GM12878 (cell line): ENCODE measurements around the gene FBRSL1. TPM values are rescaled to one million over a fixed set of nuclear protein-coding genes. Genes with fewer than 3 reads are reported as not detected.

ENCODE experiments used
- ATAC-seq: fragments of 200-7000 bp; cut with Tn5 transposase; 3 replicates; pipeline ENCODE4 v1.9.1; 2020; ENCODE audit warnings: mild to moderate bottlenecking, moderate library complexity
- BruUV-seq: library from RNA; stranded (reverse); fragments of 400-500 nt; replicated peaks from 2 replicates; lab custom pipeline; 2021; lab: Mats Ljungman, UMichigan
- CTCF ChIA-PET: fragments of 300-600 bp; sonication (Branson Sonifier 250); formaldehyde crosslinking; extraction: SDS; loops from one replicate; lab custom pipeline; 2021; ENCODE audit warnings: inconsistent platforms; lab: Yijun Ruan, JAX
- POLR2A ChIA-PET: fragments of 350-600 bp; formaldehyde crosslinking; extraction: SDS; loops from one replicate; lab custom pipeline; 2021; ENCODE audit warnings: inconsistent platforms; lab: Charles Lee
- RAD21 ChIA-PET: fragments of 300-600 bp; sonication (Branson Sonifier 250); formaldehyde crosslinking; loops from one replicate; lab custom pipeline; 2023; ENCODE audit warnings: antibody characterized with exemption; ENCODE audit not compliant: unreplicated experiment; lab: Charles Lee
- SMC1A ChIA-PET: fragments of 300-600 bp; sonication (Branson Sonifier 250); formaldehyde crosslinking; loops from one replicate; lab custom pipeline; 2023; ENCODE audit not compliant: unreplicated experiment, uncharacterized antibody; lab: Charles Lee
- DNase-seq: peaks from one replicate; pipeline ENCODE4 v3.0.0-alpha.2; 2011; ENCODE audit warnings: low read depth, low spot score
- FAIRE-seq: peaks from 3 replicates; lab custom pipeline; 2011; peaks lifted over from hg19 to GRCh38; lab: Jason Lieb, UNC
- H2AFZ ChIP-seq: 2 replicates; pipeline ENCODE4 v1.6.0; 2011; ENCODE audit warnings: low read depth, low read length, control low read depth; ENCODE audit not compliant: control insufficient read depth
- H3K27ac ChIP-seq: 2 replicates; pipeline ENCODE4 v1.5.1; 2011; ENCODE audit warnings: control low read depth; ENCODE audit not compliant: control insufficient read depth, insufficient read depth
- H3K27me3 ChIP-seq, 2 experiments: replicated peaks in 1 of 2; 2 replicates each; pipeline versions ENCODE4 v1.6.0 to v1.6.1; 2011; ENCODE audit warnings: low read length in 1 of 2; ENCODE audit not compliant: control insufficient read depth in 2 of 2, insufficient read depth in 2 of 2
- H3K36me3 ChIP-seq, 2 experiments: 2 replicates each; pipeline ENCODE4 v1.5.1; 2011; ENCODE audit warnings: low read length in 1 of 2; ENCODE audit not compliant: control insufficient read depth in 2 of 2, insufficient read depth in 2 of 2
- H3K4me1 ChIP-seq: 2 replicates; pipeline ENCODE4 v1.6.1; 2011; ENCODE audit warnings: mild to moderate bottlenecking, low read length, moderate library complexity, mixed read lengths; ENCODE audit not compliant: control insufficient read depth, insufficient read depth
- H3K4me2 ChIP-seq: 2 replicates; pipeline ENCODE4 v1.6.0; 2011; ENCODE audit warnings: control low read depth; ENCODE audit not compliant: control insufficient read depth, insufficient read depth
- H3K4me3 ChIP-seq: fragments of 200-600 bp; sonication (generic); 2 replicates; pipeline ENCODE4 v1.5.1; 2016
- H3K79me2 ChIP-seq: 2 replicates; pipeline ENCODE4 v1.6.0; 2011; ENCODE audit warnings: low read length; ENCODE audit not compliant: control insufficient read depth, insufficient read depth
- H3K9ac ChIP-seq: 2 replicates; pipeline ENCODE4 v1.8.0; 2011; ENCODE audit warnings: low read length, control low read depth, mixed read lengths; ENCODE audit not compliant: control insufficient read depth, insufficient read depth
- H3K9me3 ChIP-seq: replicated peaks from 3 replicates; pipeline ENCODE4 v1.5.1; 2011; ENCODE audit warnings: mild to moderate bottlenecking, low read length; ENCODE audit not compliant: control insufficient read depth, insufficient read depth
- H4K20me1 ChIP-seq: 2 replicates; pipeline ENCODE4 v1.6.0; 2011; ENCODE audit not compliant: control insufficient read depth, insufficient read depth
- ATF7 ChIP-seq: fragments of 450-650 bp; IDR thresholded peaks from 2 replicates; pipeline ENCODE4 v1.6.1; 2016; ENCODE audit warnings: low read depth, mild to moderate bottlenecking
- EP300 ChIP-seq, 2 experiments: fragments of 150-350 bp in 1 of 2; IDR thresholded peaks; 2 replicates each; pipeline ENCODE4 v1.6.1; 2011 to 2012; ENCODE audit warnings: low read depth in 2 of 2, low read length in 2 of 2, borderline replicate concordance in 1 of 2, improper control_type of control experiment in 1 of 2, inconsistent platforms in 1 of 2; ENCODE audit not compliant: control insufficient read depth in 1 of 2
- LARP7 ChIP-seq: fragments of 450-650 bp; IDR thresholded peaks from 2 replicates; pipeline ENCODE4 v1.6.1; 2017; ENCODE audit warnings: mild to moderate bottlenecking
- MYC ChIP-seq: IDR thresholded peaks from 2 replicates; pipeline ENCODE4 v1.6.1; 2011; ENCODE audit warnings: mild to moderate bottlenecking, low read length, moderate library complexity, inconsistent platforms; ENCODE audit not compliant: insufficient read depth, insufficient replicate concordance, insufficient read length, severe bottlenecking
- NFYB ChIP-seq: IDR thresholded peaks from 2 replicates; pipeline ENCODE4 v1.6.1; 2011; ENCODE audit warnings: low read depth, mild to moderate bottlenecking, low read length, improper control_type of control experiment, moderate library complexity; ENCODE audit not compliant: insufficient read depth
- RELA ChIP-seq: fragments of 450-650 bp; IDR thresholded peaks from 2 replicates; pipeline ENCODE4 v1.8.0; 2014; ENCODE audit warnings: borderline replicate concordance; ENCODE audit not compliant: partially characterized antibody
- RUNX3 ChIP-seq: IDR thresholded peaks from 2 replicates; pipeline ENCODE4 v1.6.1; 2012; ENCODE audit warnings: low read length, inconsistent platforms
- YY1 ChIP-seq: IDR thresholded peaks from 2 replicates; pipeline ENCODE4 v1.6.1; 2011; ENCODE audit warnings: low read depth, mild to moderate bottlenecking, low read length
- WGBS: methylation state at CpG from one replicate; pipeline ENCODE4 v1.1.6; 2016; ENCODE audit warnings: low lambda C conversion rate; ENCODE audit not compliant: insufficient replicate concordance, insufficient coverage; ENCODE audit errors: missing lambda C conversion rate; 5-methylcytosine and 5-hydroxymethylcytosine counted together
- in situ Hi-C: fragments of 300-500 bp; cut with MboI; formaldehyde crosslinking; loops from 9 replicates; pipeline ENCODE4 v1.14.3; 2018; ENCODE audit warnings: mixed read lengths
- intact Hi-C: fragments of 100-400 bp; cut with micrococcal nuclease; formaldehyde crosslinking; loops from one replicate; pipeline ENCODE4 v1.14.2; 2022; ENCODE audit not compliant: unreplicated experiment
- polyA plus RNA-seq, 11 experiments: library from polyadenylated mRNA; depleted of rRNA in 4 of 11; unstranded in 6 of 11; stranded (reverse) in 5 of 11; fragments of >200 nt; fragmentation: Nextera tagmentation in 4 of 11; fragmentation: Illumina TruSeq in 1 of 11; extraction: Ambion mirVana in 4 of 11; extraction: Trizol in 1 of 11; gene quantifications; 1 replicate in 1 of 11; 2 replicates in 10 of 11; pipeline versions ENCODE4 v1.2.1 to v1.2.3, GENCODE V29; 2011 to 2016; ENCODE audit warnings: inconsistent platforms in 2 of 11, missing spikeins in 2 of 11, low read depth in 1 of 11
- total RNA-seq, 4 experiments: library from RNA; depleted of rRNA in 3 of 4; stranded (reverse); fragments of >200 nt in 3 of 4; fragmentation: Illumina TruSeq in 1 of 4; extraction: Trizol in 1 of 4; gene quantifications; 2 replicates each; pipeline versions ENCODE4 v1.2.1 to v1.2.3, GENCODE V29; 2013 to 2021
- TF ChIP-seq, protein P1 (sequence below): IDR thresholded peaks from 2 replicates; pipeline ENCODE4 v1.6.1; 2011; ENCODE audit warnings: borderline replicate concordance, low read depth, mild to moderate bottlenecking, moderate library complexity, low read length; ENCODE audit not compliant: insufficient read depth, poor library complexity, severe bottlenecking
- TF ChIP-seq, protein P2 (sequence below): IDR thresholded peaks from 2 replicates; pipeline ENCODE4 v1.6.1; 2011; ENCODE audit warnings: mild to moderate bottlenecking, low read depth, low read length, moderate library complexity; ENCODE audit not compliant: insufficient replicate concordance

FBRSL1 gene
- total and polyA plus RNA-seq, 10 of the 15 experiments (the other 5 are each of a cell fraction or from before 2014, with no cell fraction given): 0.19 to 55.1 (median 4.1) TPM

- in situ Hi-C loops: no loop called here
- no peak for DNase-seq
- H3K27ac ChIP-seq: no peak overlapping the region
- SMC1A ChIA-PET: no interaction called here
- TF ChIP-seq EP300 (IDR thresholded peaks at IDR 0.05; ENCODE audit: borderline replicate concordance in 1 of 2, control insufficient read depth in 1 of 2, low read depth in 2 of 2, low read length in 2 of 2) (no peak), RELA (no peak)
- TF ChIP-seq, all 136 proteins: peak for 0
- intact Hi-C loops: no loop called here
- ATAC-seq (no peak), FAIRE-seq (no peak)
- Histone ChIP-seq H3K27me3 (no peaks in the 10 kb centered on the region), H3K9me3 (no peaks in the 10 kb centered on the region), H3K36me3 (no peaks in the 10 kb centered on the region), H3K4me1 (peaks cover 19% of the 10 kb centered on the region), H3K4me2 (no peak overlapping the region), H3K4me3 (no peak overlapping the region), H4K20me1 (no peaks in the 10 kb centered on the region), H3K79me2 (no peaks in the 10 kb centered on the region), H2AFZ (no peak overlapping the region), H3K9ac (no peak overlapping the region)
- no TSS peak for BruUV-seq
- RAD21 ChIA-PET: no interaction called here
- 68% methylated on average over 27 of the region's 28 CpGs for WGBS
- CTCF ChIA-PET: no interaction called here
- POLR2A ChIA-PET: no interaction called here
Measured at GRCh38 chr12:132484183-132484890, 5.6 kb upstream of the FBRSL1 start.

- Histone ChIP-seq H3K27ac (no peak overlapping the region), H3K4me1 (peaks cover 19% of the 10 kb centered on the region), H3K27me3 (no peaks in the 10 kb centered on the region), H3K9me3 (no peaks in the 10 kb centered on the region), H3K36me3 (no peaks in the 10 kb centered on the region), H4K20me1 (no peaks in the 10 kb centered on the region), H3K4me2 (no peak overlapping the region), H3K4me3 (no peak overlapping the region), H3K79me2 (no peaks in the 10 kb centered on the region), H2AFZ (no peak overlapping the region), H3K9ac (no peak overlapping the region)
- in situ Hi-C loops (no loop called here), intact Hi-C loops (no loop called here)
- SMC1A ChIA-PET: no interaction called here
- RAD21 ChIA-PET: no interaction called here
- 70% methylated on average over 16 of the region's 16 CpGs for WGBS
- FAIRE-seq: no peak
- ATAC-seq: no peak
- POLR2A ChIA-PET: no interaction called here
- CTCF ChIA-PET: no interaction called here
- BruUV-seq: no TSS peak
- no peak for TF ChIP-seq YY1
- no peak for TF ChIP-seq ATF7
- no peak for TF ChIP-seq RUNX3
- TF ChIP-seq LARP7: no peak
- TF ChIP-seq MYC: no peak
- TF ChIP-seq NFYB: no peak
- TF ChIP-seq, protein P1, sequence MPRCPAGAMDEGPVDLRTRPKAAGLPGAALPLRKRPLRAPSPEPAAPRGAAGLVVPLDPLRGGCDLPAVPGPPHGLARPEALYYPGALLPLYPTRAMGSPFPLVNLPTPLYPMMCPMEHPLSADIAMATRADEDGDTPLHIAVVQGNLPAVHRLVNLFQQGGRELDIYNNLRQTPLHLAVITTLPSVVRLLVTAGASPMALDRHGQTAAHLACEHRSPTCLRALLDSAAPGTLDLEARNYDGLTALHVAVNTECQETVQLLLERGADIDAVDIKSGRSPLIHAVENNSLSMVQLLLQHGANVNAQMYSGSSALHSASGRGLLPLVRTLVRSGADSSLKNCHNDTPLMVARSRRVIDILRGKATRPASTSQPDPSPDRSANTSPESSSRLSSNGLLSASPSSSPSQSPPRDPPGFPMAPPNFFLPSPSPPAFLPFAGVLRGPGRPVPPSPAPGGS: no peak
- TF ChIP-seq, protein P2, sequence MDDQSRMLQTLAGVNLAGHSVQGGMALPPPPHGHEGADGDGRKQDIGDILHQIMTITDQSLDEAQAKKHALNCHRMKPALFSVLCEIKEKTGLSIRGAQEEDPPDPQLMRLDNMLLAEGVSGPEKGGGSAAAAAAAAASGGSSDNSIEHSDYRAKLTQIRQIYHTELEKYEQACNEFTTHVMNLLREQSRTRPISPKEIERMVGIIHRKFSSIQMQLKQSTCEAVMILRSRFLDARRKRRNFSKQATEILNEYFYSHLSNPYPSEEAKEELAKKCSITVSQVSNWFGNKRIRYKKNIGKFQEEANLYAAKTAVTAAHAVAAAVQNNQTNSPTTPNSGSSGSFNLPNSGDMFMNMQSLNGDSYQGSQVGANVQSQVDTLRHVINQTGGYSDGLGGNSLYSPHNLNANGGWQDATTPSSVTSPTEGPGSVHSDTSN: no peak
- DNase-seq: no peak
Measured at GRCh38 chr12:132484891-132485441, 5.0 kb upstream of the FBRSL1 start.
